Astrocyte (in vitro differentiated cells and primary cell): Measurements from ENCODE around the gene LHX1.

Experiments
- CTCF ChIP-seq: IDR thresholded peaks from 2 replicates; pipeline ENCODE4 v1.5.1; 2011; ENCODE audit warnings: low read depth, mild to moderate bottlenecking, inconsistent platforms, low read length, moderate library complexity; ENCODE audit not compliant: insufficient read depth
- EZH2 ChIP-seq: IDR thresholded peaks from 2 replicates; pipeline ENCODE4 v1.6.1; 2012; ENCODE audit warnings: mild to moderate bottlenecking, low read length, inconsistent platforms; ENCODE audit not compliant: insufficient read depth

- no peak for TF ChIP-seq EZH2
- no peak for TF ChIP-seq CTCF
Observed at GRCh38 chr17:36939802-36940312, 2.6 kb downstream of the LHX1 start.
